Panc1 (cell line): ENCODE measurements around the gene NRM. TPM values are rescaled to one million over a fixed set of nuclear protein-coding genes. Genes with fewer than 3 reads are reported as not detected.

Experiments used
- ATAC-seq: fragments of 200-7000 bp; cut with Tn5 transposase; 2 replicates; pipeline ENCODE4 v1.9.1; 2020; ENCODE audit warnings: mild to moderate bottlenecking, moderate library complexity
- BruUV-seq: library from RNA; stranded (reverse); fragments of 400-500 nt; replicated peaks from 2 replicates; lab custom pipeline; 2021; lab: Mats Ljungman, UMichigan
- CTCF ChIA-PET: fragments of 300-600 bp; sonication (Branson Sonifier 250); formaldehyde crosslinking; loops from one replicate; lab custom pipeline; 2022; ENCODE audit warnings: antibody characterized with exemption; lab: Charles Lee
- POLR2A ChIA-PET: fragments of 300-600 bp; sonication (Branson Sonifier 250); formaldehyde crosslinking; loops from one replicate; lab custom pipeline; 2022; ENCODE audit warnings: antibody characterized with exemption; lab: Charles Lee
- DNase-seq: peaks from one replicate; pipeline ENCODE4 v3.0.0-alpha.2; 2010; ENCODE audit warnings: low read depth, low spot score
- H3K27ac ChIP-seq: 2 replicates; pipeline ENCODE4 v1.5.1; 2011; ENCODE audit warnings: mild to moderate bottlenecking, low read length, inconsistent platforms
- H3K27me3 ChIP-seq: fragments of 200-500 bp; sonication (Bioruptor generic); 2 replicates; pipeline ENCODE4 v1.6.0; 2014; ENCODE audit warnings: low read length, inconsistent platforms; ENCODE audit not compliant: control insufficient read depth, insufficient read depth
- H3K36me3 ChIP-seq: fragments of 200-500 bp; sonication (Bioruptor generic); 2 replicates; pipeline ENCODE4 v1.5.1; 2014; ENCODE audit warnings: inconsistent platforms, mild to moderate bottlenecking, low read length, moderate library complexity; ENCODE audit not compliant: control insufficient read depth, insufficient read depth
- H3K4me1 ChIP-seq: 2 replicates; pipeline ENCODE4 v1.5.1; 2011; ENCODE audit warnings: inconsistent platforms, mild to moderate bottlenecking, low read length, moderate library complexity; ENCODE audit not compliant: control insufficient read depth, insufficient read depth
- H3K4me3 ChIP-seq, 2 experiments: 2 replicates each; pipeline ENCODE4 v1.5.1; 2011 to 2012; ENCODE audit warnings: low read depth in 2 of 2, low read length in 2 of 2, mild to moderate bottlenecking in 2 of 2, inconsistent platforms in 1 of 2, moderate library complexity in 1 of 2
- H3K9me3 ChIP-seq: fragments of 200-500 bp; sonication (Bioruptor generic); 2 replicates; pipeline ENCODE4 v1.5.1; 2014; ENCODE audit warnings: low read depth, mild to moderate bottlenecking, inconsistent platforms, low read length, moderate library complexity; ENCODE audit not compliant: control insufficient read depth, insufficient read depth
- CTCF ChIP-seq: fragments of 450-650 bp; IDR thresholded peaks from 2 replicates; pipeline ENCODE4 v1.5.1; 2017; ENCODE audit warnings: mild to moderate bottlenecking
- POLR2AphosphoS5 ChIP-seq: IDR thresholded peaks from 2 replicates; pipeline ENCODE4 v1.6.1; 2012; ENCODE audit warnings: mild to moderate bottlenecking, low read depth, low read length, moderate library complexity
- REST ChIP-seq, 2 experiments: IDR thresholded peaks; 2 replicates each; pipeline ENCODE4 v1.6.1; 2011 to 2012; ENCODE audit warnings: low read depth in 2 of 2, control low read depth in 1 of 2, low read length in 1 of 2, mild to moderate bottlenecking in 1 of 2, moderate library complexity in 1 of 2; ENCODE audit not compliant: insufficient read depth in 1 of 2
- SIN3A ChIP-seq: IDR thresholded peaks from 2 replicates; pipeline ENCODE4 v1.6.1; 2012; ENCODE audit warnings: low read depth, mild to moderate bottlenecking, low read length, moderate library complexity, borderline replicate concordance; ENCODE audit not compliant: insufficient read depth
- TCF7L2 ChIP-seq: IDR thresholded peaks from 2 replicates; pipeline ENCODE4 v1.6.1; 2011; ENCODE audit warnings: mild to moderate bottlenecking, low read depth, low read length, inconsistent platforms
- in situ Hi-C: cut with HindIII; loops from 2 replicates; pipeline ENCODE4 v1.10.0; 2016; ENCODE audit warnings: low sequenced_read_pairs, low pct_unique_long_range_greater_than_20kb
- intact Hi-C: fragments of 100-400 bp; cut with micrococcal nuclease; formaldehyde crosslinking; loops from one replicate; pipeline ENCODE4 v1.10.0; 2022; ENCODE audit not compliant: unreplicated experiment
- total RNA-seq: library from RNA; stranded (reverse); gene quantifications from one replicate; pipeline ENCODE4 v1.2.1, GENCODE V29; 2021; ENCODE audit not compliant: unreplicated experiment

The NRM gene
- total RNA-seq, 1 experiment from 2014 or later, result 21.9 TPM

- BruUV-seq, result no TSS peak
- TF ChIP-seq REST (IDR thresholded peaks at IDR 0.05; ENCODE audit: insufficient read depth in 1 of 2, low read depth in 2 of 2, low read length in 1 of 2) (no peak), TCF7L2 (no peak), CTCF (no peak), SIN3A (no peak), POLR2AphosphoS5 (no peak)
- peaks cover 17% of the 10 kb centered on the region for H3K4me1 ChIP-seq
- H3K9me3 ChIP-seq, result no peaks in the 10 kb centered on the region
- DNase-seq, result no peak
- no peak for ATAC-seq
- no peaks in the 10 kb centered on the region for H3K27me3 ChIP-seq
- ChIA-PET CTCF (no interaction called here), POLR2A (no interaction called here)
- H3K36me3 ChIP-seq, result no peaks in the 10 kb centered on the region; the same call in 1 of the 2 replicates
- in situ Hi-C loops, result no loop called here
- H3K4me3 ChIP-seq, result no peak overlapping the region
- H3K27ac ChIP-seq, result no peak overlapping the region
- intact Hi-C loops, result no loop called here
Observed at GRCh38 chr6:30643656-30644055, 47.1 kb downstream of the NRM start.

- Histone ChIP-seq H3K4me3 (no peak overlapping the region), H3K27ac (no peak overlapping the region), H3K36me3 (no peaks in the 10 kb centered on the region; the same call in 1 of the 2 replicates), H3K9me3 (no peaks in the 10 kb centered on the region), H3K27me3 (no peaks in the 10 kb centered on the region), H3K4me1 (peaks cover 5% of the 10 kb centered on the region)
- POLR2A ChIA-PET, result interaction anchor here (0.6 kb wide), 1 partner anchor 26 kb away, joined by 6 read pairs; no protein-coding TSS in a partner anchor
- CTCF ChIA-PET, result no interaction called here
- intact Hi-C loops, result no loop called here
- ATAC-seq (no peak), DNase-seq (no peak)
- no TSS peak for BruUV-seq
- no peak for TF ChIP-seq TCF7L2
- no peak for TF ChIP-seq REST (IDR thresholded peaks at IDR 0.05; ENCODE audit: insufficient read depth in 1 of 2, low read depth in 2 of 2, low read length in 1 of 2)
- no peak for TF ChIP-seq SIN3A
- no peak for TF ChIP-seq CTCF
- TF ChIP-seq POLR2AphosphoS5, result no peak
- in situ Hi-C loops, result no loop called here
Observed at GRCh38 chr6:30641048-30641447, 49.7 kb downstream of the NRM start.
